Lower lobe of right lung (tissue), 2 donors: Measurements from ENCODE around the gene CTBS. TPM values are rescaled to one million over a fixed set of nuclear protein-coding genes. Genes with fewer than 3 reads are reported as not detected.
A peak's percentile ranks its signal among the peaks of the same experiment; 100 is the strongest.

Experiments
- ATAC-seq, 2 donors: fragments of 200-7000 bp; cut with Tn5 transposase; one replicate each; pipeline ENCODE4 v1.9.1; 2020 to 2022; ENCODE audit warnings: mild to moderate bottlenecking in 2 of 2, moderate library complexity in 2 of 2
- DNase-seq: peaks from one replicate; pipeline ENCODE4 v3.0.0-alpha.2; 2020
- H3K27ac ChIP-seq: fragments of 200-600 bp; one replicate; pipeline ENCODE4 v1.8.0; 2022
- H3K27me3 ChIP-seq: fragments of 200-600 bp; one replicate; pipeline ENCODE4 v1.8.0; 2022; ENCODE audit warnings: low read depth
- H3K36me3 ChIP-seq: fragments of 200-600 bp; one replicate; pipeline ENCODE4 v1.8.0; 2022; ENCODE audit warnings: mild to moderate bottlenecking
- H3K4me1 ChIP-seq: fragments of 200-600 bp; one replicate; pipeline ENCODE4 v1.8.0; 2022
- H3K4me3 ChIP-seq: fragments of 200-600 bp; one replicate; pipeline ENCODE4 v1.8.0; 2022; ENCODE audit warnings: mild to moderate bottlenecking
- H3K9me3 ChIP-seq: fragments of 200-600 bp; one replicate; pipeline ENCODE4 v1.8.0; 2022
- CTCF ChIP-seq: fragments of 200-600 bp; IDR thresholded peaks from one replicate; pipeline ENCODE4 v1.8.0; 2022; ENCODE audit warnings: antibody characterized with exemption, mild to moderate bottlenecking
- intact Hi-C: fragments of 100-400 bp; cut with DNase I; formaldehyde crosslinking; loops from one replicate; pipeline ENCODE4 v1.11.0; 2022
- long read RNA-seq: library from polyadenylated mRNA; unstranded; transcript quantifications from one replicate; pipeline ENCODE4 v2.0.0, GENCODE V29; 2021
- total RNA-seq: library from RNA; stranded (reverse); fragmentation: NEBNext Ultra II Directional; extraction: Animal tissue kit (Norgen Biotek cat#: 25700); gene quantifications from one replicate; pipeline ENCODE4 v1.2.1, GENCODE V29; 2021
- donor health status: DM: no; HTN: yes; CAD: no; lungs with severe emphysema.

The CTBS gene, protein sequence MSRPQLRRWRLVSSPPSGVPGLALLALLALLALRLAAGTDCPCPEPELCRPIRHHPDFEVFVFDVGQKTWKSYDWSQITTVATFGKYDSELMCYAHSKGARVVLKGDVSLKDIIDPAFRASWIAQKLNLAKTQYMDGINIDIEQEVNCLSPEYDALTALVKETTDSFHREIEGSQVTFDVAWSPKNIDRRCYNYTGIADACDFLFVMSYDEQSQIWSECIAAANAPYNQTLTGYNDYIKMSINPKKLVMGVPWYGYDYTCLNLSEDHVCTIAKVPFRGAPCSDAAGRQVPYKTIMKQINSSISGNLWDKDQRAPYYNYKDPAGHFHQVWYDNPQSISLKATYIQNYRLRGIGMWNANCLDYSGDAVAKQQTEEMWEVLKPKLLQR
- total RNA-seq, result 27.4 TPM
- long read RNA-seq, full-length matches to known transcripts, result 22 of 54 reads
- long read RNA-seq, partial matches to known transcripts, result 15 of 54 reads
- long read RNA-seq, other reads (novel, unspliced or antisense), result 17 of 54 reads

DNA sequence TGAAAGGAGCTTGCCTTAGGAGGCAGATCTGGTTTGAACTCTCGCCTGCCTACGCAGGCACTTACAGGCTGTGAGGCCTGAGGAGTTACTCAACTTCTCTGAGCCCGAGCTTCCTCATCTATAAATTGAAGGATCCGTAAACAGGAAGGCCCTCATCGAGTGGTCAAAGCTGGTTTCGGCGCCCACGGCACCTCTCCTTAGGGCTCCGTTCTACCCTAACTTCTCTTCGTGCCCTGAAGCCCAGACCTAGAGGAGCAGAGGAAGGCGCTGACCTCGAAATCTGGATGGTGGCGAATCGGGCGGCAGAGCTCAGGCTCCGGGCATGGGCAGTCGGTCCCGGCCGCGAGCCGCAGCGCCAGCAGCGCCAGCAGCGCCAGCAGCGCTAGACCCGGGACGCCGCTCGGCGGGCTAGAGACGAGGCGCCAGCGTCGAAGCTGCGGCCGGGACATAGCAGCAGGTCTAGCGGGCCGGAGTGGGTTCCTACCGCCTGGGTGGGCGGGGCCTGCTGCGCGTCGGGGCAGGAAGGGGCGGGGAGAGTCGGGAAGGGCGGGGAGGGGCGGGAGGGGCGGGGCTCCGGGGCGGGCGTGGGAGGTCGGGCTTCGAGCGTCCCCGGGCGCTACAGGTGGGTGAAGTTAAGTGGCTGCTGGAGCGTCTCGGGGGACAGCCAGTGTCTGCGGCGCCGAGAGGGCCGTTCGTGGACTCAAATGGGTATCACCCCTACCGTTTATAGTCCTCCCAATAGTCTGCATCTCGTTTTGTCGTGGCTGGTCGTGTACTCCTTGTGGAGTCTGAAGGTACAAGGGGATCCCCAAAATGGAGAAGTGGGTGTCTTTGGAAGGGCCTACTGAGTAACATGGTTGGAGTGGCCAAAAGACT is at the start of gene CTBS:
Gene CTBS, minus strand, starts transcription at position 474 of the 876 bp plus-strand sequence. Its CDS starts 25 bp downstream, at position 449.
- peak within 1 kb of the TSS; percentile 66 for H3K4me3 ChIP-seq
- DNase-seq (peak; percentile 93), ATAC-seq (peak; percentile 98 to 99)
- H3K4me1 ChIP-seq, result peaks cover 17% of the 10 kb centered on the region
- no peak for TF ChIP-seq CTCF
- H3K27ac ChIP-seq, result peak within 1 kb of the TSS; percentile 99
- H3K36me3 ChIP-seq, result peaks cover 9% of the 10 kb centered on the region
- H3K27me3 ChIP-seq, result no peaks in the 10 kb centered on the region
- intact Hi-C loops, result no loop called here
- no peaks in the 10 kb centered on the region for H3K9me3 ChIP-seq

- Histone ChIP-seq H3K27ac (no peak overlapping the region), H3K4me1 (peaks cover 15% of the 10 kb centered on the region), H3K27me3 (no peaks in the 10 kb centered on the region), H3K9me3 (no peaks in the 10 kb centered on the region), H3K4me3 (no peak overlapping the region), H3K36me3 (no peaks in the 10 kb centered on the region)
- no peak for DNase-seq
- ATAC-seq, result no peak
- intact Hi-C loops, result no loop called here
- no peak for TF ChIP-seq CTCF
Observed at GRCh38 chr1:84621553-84621952, 47.3 kb upstream of the CTBS start.

DNA sequence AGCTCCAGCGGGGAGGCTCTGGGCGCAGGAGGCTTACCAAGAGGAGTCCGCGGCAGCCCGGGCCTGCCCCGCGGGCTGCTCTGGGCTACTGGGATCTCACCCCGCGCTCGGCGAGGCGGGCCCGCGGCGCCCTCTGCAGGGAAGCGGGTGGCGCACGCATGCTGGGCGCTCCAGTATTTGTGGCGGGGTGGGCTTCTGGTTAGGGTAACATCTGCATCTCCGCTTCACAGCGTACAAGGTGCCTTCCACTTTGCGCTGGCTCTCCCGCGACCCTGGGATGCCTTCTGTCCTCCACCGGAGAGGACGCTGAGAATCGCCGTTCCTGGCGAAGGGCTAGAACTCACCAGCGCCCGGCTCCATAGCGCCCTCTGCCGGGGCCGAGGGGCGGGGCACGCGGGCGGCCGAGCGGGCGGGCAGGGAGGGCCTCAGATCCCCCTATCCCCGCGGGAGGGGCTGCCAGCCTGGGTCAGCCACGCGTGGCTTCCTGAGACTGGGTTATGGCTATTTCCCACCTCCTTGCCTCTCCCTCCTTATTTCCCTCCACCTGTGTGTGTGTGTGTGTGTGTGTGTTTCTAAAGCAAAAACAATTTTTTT is 46.6 kb upstream of the CTBS start:
- peaks cover 15% of the 10 kb centered on the region for H3K4me1 ChIP-seq
- intact Hi-C loops, result no loop called here
- DNase-seq, result peak; percentile 84
- H3K4me3 ChIP-seq, result peak overlapping the region; percentile 65
- ATAC-seq, result peak; percentile 96 to 98
- no peaks in the 10 kb centered on the region for H3K36me3 ChIP-seq
- H3K9me3 ChIP-seq, result no peaks in the 10 kb centered on the region
- peak overlapping the region; percentile 50 for H3K27ac ChIP-seq
- H3K27me3 ChIP-seq, result no peaks in the 10 kb centered on the region
- TF ChIP-seq CTCF, result peak; percentile 99

GRCh38 chr1:84619383-84620102 is 45.3 kb upstream of the CTBS start:
- intact Hi-C loops, result no loop called here
- H3K4me1 ChIP-seq, result peaks cover 15% of the 10 kb centered on the region
- no peaks in the 10 kb centered on the region for H3K27me3 ChIP-seq
- no peak overlapping the region for H3K4me3 ChIP-seq
- no peaks in the 10 kb centered on the region for H3K9me3 ChIP-seq
- peak overlapping the region; percentile 13 for H3K27ac ChIP-seq
- peak in 1 of 2 donors; percentile 35 for ATAC-seq
- TF ChIP-seq CTCF, result no peak
- no peaks in the 10 kb centered on the region for H3K36me3 ChIP-seq
- no peak for DNase-seq

GRCh38 chr1:84617349-84617748 is 43.1 kb upstream of the CTBS start:
- Histone ChIP-seq H3K27ac (no peak overlapping the region), H3K9me3 (no peaks in the 10 kb centered on the region), H3K27me3 (no peaks in the 10 kb centered on the region), H3K4me1 (peaks cover 15% of the 10 kb centered on the region), H3K36me3 (no peaks in the 10 kb centered on the region), H3K4me3 (no peak overlapping the region)
- no peak for ATAC-seq
- DNase-seq, result no peak
- TF ChIP-seq CTCF, result no peak
- intact Hi-C loops, result no loop called here
